Measurements from ENCODE around the gene TXNDC9. TPM values are rescaled to one million over a fixed set of nuclear protein-coding genes. Genes with fewer than 3 reads are reported as not detected.
"Not testable (repeated sequence)": the region's sequence is repeated elsewhere in the genome, so short reads cannot be mapped to it uniquely, and the experiment has no call there.

Gene TXNDC9
- total and polyA plus RNA-seq, 10 donors: 18.3 to 49.7 (median 26.1) TPM

GRCh38 chr2:99365661-99366060, 29.5 kb upstream of the TXNDC9 start:
- intact Hi-C loops (cut with DNase I; ENCODE audit: low total_unique reads): no loop called here
- WGBS, 5 donors: 42 to 83% (median 75%) methylated on average over 2 of the region's 2 CpGs
- DNase-seq: no peak
- peaks cover 0 to 100% (median 72%) of the 10 kb centered on the region in 6 donors for H3K36me3 ChIP-seq
- H3K9me3 ChIP-seq: no peaks in the 10 kb centered on the region
- no peaks in the 10 kb centered on the region for H3K27me3 ChIP-seq (replicated peaks in 1 of 7)
- H3K4me1 ChIP-seq: no peaks in the 10 kb centered on the region
- no peak overlapping the region for H3K4me3 ChIP-seq
- TF ChIP-seq POLR2A (IDR thresholded peaks at IDR 0.05) (no peak), CTCF (IDR thresholded peaks at IDR 0.05 in 8 of 11, conservative IDR thresholded peaks at IDR 0.05 in 3 of 11) (no peak), POLR2AphosphoS5 (IDR thresholded peaks at IDR 0.05) (no peak)
- no peak overlapping the region for H3K27ac ChIP-seq

- Histone ChIP-seq H3K27ac (no peak overlapping the region), H3K36me3 (peaks cover 0 to 22% (median 7%) of the 10 kb centered on the region in 6 donors), H3K4me1 (peaks cover 0 to 46% (median 4%) of the 10 kb centered on the region in 6 donors), H3K27me3 (replicated peaks in 1 of 7) (no peaks in the 10 kb centered on the region), H3K9me3 (no peaks in the 10 kb centered on the region), H3K4me3 (no peak overlapping the region)
- intact Hi-C loops (cut with DNase I; ENCODE audit: low total_unique reads): no loop called here
- no peak for DNase-seq
- TF ChIP-seq POLR2A (IDR thresholded peaks at IDR 0.05): no peak
- TF ChIP-seq POLR2AphosphoS5 (IDR thresholded peaks at IDR 0.05): no peak
- no peak for TF ChIP-seq CTCF (IDR thresholded peaks at IDR 0.05 in 8 of 11, conservative IDR thresholded peaks at IDR 0.05 in 3 of 11)
These were observed 20.7 kb upstream of the TXNDC9 start for GRCh38 chr2:99356853-99357252.

- 93 to 96% (median 95%) methylated on average over 8 of the region's 8 CpGs for WGBS, 5 donors
- peaks cover 3 to 66% (median 12%) of the 10 kb centered on the region in 6 donors for H3K4me1 ChIP-seq
- intact Hi-C loops (cut with DNase I; ENCODE audit: low total_unique reads); H3K4me3 ChIP-seq; H3K27me3 ChIP-seq (replicated peaks in 1 of 7); H3K9me3 ChIP-seq; H3K36me3 ChIP-seq; DNase-seq; H3K27ac ChIP-seq: not testable (repeated sequence)
These were observed 18.7 kb upstream of the TXNDC9 start for GRCh38 chr2:99354825-99355224.

DNA sequence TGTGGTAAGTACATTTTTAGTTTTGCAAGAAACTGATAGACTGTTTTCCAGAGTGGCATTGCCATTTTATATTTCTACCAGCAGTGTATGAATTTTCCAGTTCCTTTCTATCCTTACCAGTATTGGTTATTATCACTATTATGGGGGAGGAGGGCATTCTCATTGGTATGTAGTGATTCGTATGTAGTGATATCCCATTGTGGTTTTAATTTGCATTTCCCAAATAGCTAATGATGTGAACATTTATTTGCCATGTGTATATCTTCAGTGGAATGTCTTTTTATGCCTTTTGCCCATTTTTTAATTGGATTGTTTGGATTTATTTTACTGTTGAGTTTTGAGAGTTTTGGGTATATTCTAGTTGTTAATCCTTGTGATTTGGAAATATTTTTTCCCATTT, 17.9 kb upstream of the TXNDC9 start:
- intact Hi-C loops (cut with DNase I; ENCODE audit: low total_unique reads): no loop called here
- no peaks in the 10 kb centered on the region for H3K36me3 ChIP-seq
- no peak overlapping the region for H3K4me3 ChIP-seq
- H3K9me3 ChIP-seq: no peaks in the 10 kb centered on the region
- no peak for TF ChIP-seq POLR2AphosphoS5 (IDR thresholded peaks at IDR 0.05)
- no peak for TF ChIP-seq CTCF (IDR thresholded peaks at IDR 0.05 in 8 of 11, conservative IDR thresholded peaks at IDR 0.05 in 3 of 11)
- no peak for TF ChIP-seq POLR2A (IDR thresholded peaks at IDR 0.05)
- H3K27me3 ChIP-seq (replicated peaks in 1 of 7): no peaks in the 10 kb centered on the region
- no peak overlapping the region for H3K27ac ChIP-seq
- DNase-seq: no peak
- peaks cover 3 to 73% (median 13%) of the 10 kb centered on the region in 6 donors for H3K4me1 ChIP-seq
- WGBS, 5 donors: 62 to 88% (median 76%) methylated on average over 1 of the region's 1 CpG

DNA sequence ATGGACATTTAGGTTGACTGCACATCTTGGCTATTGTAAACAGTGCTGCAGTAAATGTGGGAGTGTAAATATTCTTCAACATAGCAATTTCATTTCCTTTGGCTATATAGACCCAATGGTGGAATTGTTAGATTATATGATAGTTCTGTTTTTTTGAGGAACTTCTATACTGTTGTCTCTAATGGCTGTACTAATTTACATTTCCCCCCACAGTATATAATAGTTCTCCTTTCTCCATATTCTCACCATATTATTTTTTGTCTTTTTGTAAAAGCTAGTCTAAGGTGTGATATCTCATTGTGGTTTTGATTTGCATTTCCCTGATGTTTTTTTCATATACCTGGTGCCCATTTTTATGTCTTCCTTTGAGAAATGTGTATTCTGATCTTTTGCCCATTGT, 14.1 kb upstream of the TXNDC9 start:
- no peak for DNase-seq
- H3K36me3 ChIP-seq: peaks cover 0 to 5% (median 0%) of the 10 kb centered on the region in 6 donors
- H3K27ac ChIP-seq: no peak overlapping the region
- H3K9me3 ChIP-seq: no peaks in the 10 kb centered on the region
- peaks cover 5 to 78% (median 15%) of the 10 kb centered on the region in 6 donors for H3K4me1 ChIP-seq
- intact Hi-C loops (cut with DNase I; ENCODE audit: low total_unique reads): no loop called here
- H3K27me3 ChIP-seq (replicated peaks in 1 of 7): no peaks in the 10 kb centered on the region
- H3K4me3 ChIP-seq: no peak overlapping the region
- TF ChIP-seq POLR2AphosphoS5 (IDR thresholded peaks at IDR 0.05) (no peak), POLR2A (IDR thresholded peaks at IDR 0.05) (no peak), CTCF (IDR thresholded peaks at IDR 0.05 in 8 of 11, conservative IDR thresholded peaks at IDR 0.05 in 3 of 11) (no peak)

Measured in spleen (tissue), 11 donors.